T47D (cell line): ENCODE data around the gene NPEPL1.

ENCODE experiments used
- DNase-seq, 2 experiments: peaks; one replicate each; pipeline versions ENCODE4 v3.0.0 to v3.0.0-alpha.2; 2011 to 2012; ENCODE audit warnings: low read depth in 1 of 2, low spot score in 1 of 2
- JUND ChIP-seq: IDR thresholded peaks from 2 replicates; pipeline ENCODE4 v1.6.1; 2012; ENCODE audit warnings: low read depth
- in situ Hi-C: cut with HindIII; loops from 2 replicates; pipeline ENCODE4 v1.10.0; 2016; ENCODE audit warnings: low sequenced_read_pairs, low pct_unique_long_range_greater_than_20kb

The NPEPL1 gene

DNA sequence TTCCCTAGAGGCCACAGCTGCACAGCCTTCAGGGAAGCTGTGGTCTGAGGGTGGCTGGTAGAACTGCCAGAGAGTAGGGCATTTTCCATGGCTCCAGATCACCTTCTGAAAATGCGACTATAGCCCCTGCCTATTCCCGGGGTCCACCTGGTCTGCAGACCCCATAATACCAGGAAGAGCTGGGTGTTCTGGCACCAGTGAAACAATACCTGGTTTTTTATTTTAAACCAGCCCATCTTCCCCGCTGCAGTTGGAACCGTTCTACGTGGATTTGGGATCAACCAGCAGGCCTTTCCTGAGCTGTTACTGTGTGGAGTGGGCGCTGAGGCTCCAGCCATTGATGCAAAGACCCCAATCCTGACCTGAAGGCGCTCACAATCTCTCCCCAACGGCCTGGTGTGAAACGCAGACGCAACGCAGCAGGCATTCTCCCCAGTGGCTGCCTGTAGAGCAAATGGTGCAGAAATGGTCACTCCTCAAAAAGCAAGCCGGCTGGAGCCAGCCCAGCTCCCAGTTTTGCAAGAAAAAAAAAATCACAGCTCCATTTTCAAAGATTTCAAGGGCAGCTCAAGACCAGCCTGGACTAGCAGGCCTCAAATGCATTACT, 11.3 kb downstream of the NPEPL1 start:
- DNase-seq = no peak
- no peak for TF ChIP-seq JUND
- in situ Hi-C loops = no loop called here

DNA sequence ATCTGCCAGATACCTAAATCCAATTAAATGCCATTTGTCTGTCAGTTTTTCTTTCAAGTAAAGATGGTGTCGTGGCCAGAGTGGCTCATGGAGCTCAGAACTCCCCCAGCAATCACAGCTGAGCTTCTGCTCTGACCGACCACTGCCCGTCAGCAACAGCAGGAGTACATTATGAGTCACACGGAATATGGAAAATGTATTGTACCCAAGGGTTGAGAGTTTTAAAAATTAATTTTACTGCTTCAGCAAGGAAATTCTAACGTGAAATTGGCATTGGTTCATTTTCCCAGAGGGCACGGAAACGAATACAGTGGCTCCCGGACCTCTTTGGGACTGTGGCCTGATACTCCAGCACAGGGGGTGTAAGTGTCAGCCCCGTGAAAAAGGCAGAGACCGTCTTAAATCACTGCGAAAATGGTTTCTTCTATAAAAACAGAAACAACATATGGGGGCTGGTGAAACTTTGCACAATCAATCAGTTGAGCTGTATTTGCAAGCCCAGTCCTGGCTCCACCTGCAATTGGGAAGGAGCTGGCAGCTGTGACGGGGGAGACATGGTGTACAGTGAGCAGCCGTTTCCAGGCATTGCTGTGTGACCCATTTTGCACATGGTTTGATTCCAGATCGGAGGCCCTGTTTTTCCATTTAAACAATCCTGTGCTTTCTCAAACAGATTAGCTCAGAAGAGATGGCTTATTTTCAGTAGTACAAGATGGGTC, 12.8 kb downstream of the NPEPL1 start:
- DNase-seq = no peak
- no peak for TF ChIP-seq JUND
- in situ Hi-C loops = no loop called here

DNA sequence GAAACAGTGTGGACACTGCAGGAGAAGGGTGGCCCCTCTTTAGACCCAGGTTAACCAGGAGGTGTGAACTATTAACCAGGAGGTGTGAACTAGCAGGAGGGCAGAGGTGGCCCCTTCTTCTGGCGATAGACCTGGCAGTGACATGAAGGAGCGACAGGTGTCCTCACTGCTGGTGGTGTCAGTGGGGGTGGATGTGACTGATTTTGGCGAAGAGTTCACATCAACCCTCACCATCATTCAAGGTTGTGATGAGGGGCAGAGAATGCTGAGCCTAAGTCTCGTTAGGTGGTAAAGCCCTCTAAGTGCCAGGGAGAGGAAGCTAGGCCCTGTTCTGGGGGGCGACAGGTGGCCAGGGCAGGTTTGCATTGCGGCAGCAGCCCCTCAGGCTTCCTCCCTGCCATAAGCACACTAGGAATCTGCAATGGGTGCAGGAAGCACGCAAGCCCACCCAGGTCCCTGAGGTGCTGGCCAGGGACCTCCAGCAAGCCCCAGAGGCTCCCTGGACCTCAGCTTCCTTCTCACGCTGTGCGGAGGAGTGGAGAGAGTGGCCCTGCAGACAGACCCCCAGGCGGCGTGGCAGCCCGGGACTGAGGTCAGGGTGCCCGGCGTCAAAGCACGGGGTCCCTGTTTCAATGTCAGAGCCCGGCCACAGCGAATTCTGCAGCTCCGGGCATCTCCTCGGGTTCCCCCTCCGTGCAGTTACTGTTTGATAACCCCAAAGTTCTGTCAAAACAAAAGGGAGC, 13.7 kb downstream of the NPEPL1 start:
- DNase-seq = no peak
- in situ Hi-C loops = no loop called here
- TF ChIP-seq JUND = no peak

DNA sequence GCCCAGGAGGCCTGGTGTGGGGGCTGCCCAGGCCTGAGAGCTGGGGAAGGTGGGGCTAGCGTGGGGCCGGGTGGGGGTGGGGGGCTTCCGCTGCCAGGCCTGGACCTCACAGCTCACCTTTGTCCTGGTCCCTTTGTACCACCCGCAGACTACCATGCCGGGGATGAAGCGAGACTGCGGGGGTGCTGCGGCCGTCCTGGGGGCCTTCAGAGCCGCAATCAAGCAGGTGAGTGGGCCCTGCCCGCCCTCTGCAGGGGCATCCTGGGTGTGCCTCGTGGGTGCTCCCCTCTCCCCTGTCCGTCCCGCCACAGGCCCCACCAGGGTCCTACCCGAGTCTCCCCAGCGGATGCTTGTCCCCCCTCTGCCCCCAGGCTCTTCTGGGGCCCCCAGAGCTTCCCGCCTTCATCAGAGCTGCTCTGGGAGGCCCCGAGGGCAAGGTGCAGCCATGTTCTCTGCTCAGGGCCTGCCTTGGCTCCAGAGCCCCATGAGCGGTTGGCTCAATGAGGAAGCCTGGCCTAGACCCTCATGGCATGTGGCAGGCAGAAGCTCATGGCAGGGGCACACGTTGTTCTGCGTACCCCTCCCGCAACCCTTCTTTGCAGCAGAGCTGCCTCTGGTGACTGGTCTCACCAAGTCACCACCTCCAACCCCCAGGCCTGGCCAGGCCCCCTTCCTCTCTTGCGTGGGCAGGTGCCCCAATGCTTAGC, 14.5 kb downstream of the NPEPL1 start:
- no peak for DNase-seq
- TF ChIP-seq JUND = no peak
- in situ Hi-C loops = no loop called here

DNA sequence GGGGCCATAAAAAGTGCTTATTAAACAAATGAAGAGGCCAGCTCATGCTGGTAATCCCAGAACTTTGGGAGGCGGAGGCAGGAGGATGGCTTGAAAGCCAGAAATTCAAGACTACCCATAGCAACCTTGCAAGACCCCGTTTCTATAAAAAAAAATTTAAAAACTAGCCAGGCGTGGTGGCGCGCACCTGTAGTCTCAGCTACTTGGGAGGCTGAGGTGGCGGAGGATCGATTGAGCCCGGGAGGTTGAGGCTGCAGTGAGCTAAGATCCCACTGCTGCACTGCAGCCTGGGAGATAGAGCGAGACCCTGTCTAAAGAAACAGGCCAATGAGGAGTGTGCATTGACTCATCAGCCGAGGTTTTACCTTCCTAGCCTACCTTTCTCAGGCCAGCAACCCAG, 15.2 kb downstream of the NPEPL1 start:
- no peak for DNase-seq
- in situ Hi-C loops = no loop called here
- TF ChIP-seq JUND = no peak

DNA sequence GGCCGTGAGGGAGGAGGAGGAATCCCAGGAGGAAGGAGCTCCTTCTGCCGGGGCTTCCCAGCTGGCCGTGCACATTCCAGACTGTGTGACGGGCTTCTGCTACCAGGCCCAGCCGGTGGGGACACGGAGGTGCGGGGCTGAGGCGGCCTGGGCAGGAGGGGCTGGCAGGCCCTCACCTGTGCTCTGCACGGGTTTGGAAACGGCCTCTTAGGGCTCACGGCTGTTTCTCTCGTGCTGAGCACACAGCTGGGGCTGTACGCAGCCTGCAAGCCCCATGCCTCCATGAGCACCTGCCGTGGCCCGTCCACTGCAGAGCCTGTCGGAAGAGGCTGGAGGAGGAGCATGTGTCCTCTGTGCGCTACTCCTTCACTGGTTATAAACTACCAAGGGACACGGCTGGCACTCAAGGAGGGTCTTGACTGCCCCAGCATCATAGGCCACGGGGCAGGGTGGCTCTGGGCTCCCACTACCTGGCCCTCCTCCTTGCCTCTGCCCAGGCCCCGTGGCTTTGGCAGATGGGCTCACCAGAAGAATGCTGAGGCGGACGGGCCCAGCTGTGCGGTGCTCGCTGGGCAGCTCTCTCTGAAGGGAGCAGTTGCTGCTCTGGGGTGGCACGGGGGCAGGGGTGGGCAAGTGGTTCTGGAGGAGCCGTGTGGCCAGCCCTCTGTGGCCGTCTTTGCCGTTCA, 15.8 kb downstream of the NPEPL1 start:
- DNase-seq = no peak
- in situ Hi-C loops = no loop called here
- TF ChIP-seq JUND = no peak

DNA sequence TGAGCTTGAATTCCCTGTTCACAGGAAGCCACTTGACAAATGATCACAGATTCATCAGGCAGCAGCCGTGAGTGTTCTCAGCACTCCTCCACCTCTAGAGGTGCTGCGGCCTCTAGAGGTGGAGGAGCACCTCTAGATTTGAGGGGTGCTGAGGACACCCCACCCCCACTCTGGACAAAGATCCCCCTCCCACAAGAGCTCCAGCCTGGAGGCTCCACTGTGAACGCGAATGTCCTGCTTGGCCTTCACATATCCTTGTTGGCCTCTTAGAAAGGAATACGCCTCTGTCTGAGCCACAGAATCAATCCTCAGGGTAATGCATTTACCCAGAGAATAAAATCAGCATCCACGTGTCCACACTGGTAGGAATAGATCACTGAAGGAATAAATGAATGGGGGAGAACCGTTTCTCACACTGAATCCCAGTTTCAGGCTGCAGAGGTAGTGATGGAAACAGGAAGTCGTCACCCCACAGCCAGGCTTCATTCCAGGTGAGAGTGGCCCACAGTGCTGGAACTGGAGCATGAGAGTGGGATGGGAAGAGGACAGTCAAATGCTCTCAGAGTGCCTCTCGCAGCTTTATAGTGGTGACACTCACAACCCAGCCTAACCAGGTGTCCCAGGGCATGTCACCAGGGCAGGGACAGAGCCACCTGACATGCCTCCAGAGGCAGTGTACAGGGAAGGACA, 16.6 kb downstream of the NPEPL1 start:
- no peak for DNase-seq
- in situ Hi-C loops = no loop called here
- TF ChIP-seq JUND = no peak

DNA sequence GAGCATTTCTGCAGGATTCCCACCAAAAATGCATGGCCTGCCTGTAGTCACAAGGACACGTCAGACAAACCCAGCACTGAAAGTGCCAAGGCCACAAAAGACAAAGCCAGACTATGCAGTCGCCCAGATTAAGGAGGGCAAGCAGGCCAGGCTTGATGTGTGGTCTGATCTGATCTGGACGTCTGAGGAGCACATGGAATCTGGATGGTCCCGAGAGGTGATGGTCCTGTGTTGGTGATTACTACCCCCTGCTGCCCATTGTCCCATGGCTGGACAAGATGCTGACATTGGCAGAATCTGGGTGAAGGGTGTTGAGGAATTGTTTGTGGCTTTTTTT, 17.1 kb downstream of the NPEPL1 start:
- no peak for TF ChIP-seq JUND
- in situ Hi-C loops = no loop called here
- DNase-seq = no peak

DNA sequence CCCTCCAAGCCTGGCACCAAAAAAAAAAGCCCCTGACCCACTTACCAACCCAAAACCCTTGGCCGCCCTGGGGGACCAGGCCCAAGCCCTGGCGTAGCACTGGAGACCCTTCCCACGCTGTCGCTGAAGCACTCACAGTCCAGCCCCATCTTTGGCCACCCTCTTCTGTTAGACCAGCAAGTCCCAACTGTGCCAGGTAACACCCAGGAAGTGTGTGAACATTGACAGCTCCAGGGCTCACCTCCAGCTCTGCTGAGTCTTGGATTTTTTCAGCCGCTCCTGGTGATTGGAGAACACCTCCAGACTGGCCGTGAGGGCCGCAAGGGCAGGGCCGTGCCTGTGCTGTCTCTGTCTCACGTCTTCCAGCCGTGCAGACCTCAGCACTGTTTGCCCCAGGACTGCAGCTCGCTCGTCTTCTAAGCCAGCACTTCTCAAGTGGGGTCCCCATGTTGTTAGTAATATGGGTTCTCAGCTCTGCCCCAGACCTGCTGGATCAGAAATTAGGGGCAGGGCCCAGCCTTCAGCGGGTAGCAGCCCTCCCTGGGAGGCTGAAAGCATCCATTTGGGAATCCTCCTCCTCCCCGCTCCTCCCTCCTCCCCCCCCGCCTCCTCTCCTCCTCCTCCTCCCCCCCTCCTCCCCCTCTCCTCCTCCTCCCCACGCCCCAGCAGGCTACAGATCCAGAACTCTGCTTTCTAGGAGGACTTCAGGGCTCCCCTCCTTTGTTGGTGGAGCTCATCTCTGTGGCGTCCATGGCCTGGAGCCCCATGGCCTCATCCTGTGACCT, 18.1 kb downstream of the NPEPL1 start:
- no peak for TF ChIP-seq JUND
- in situ Hi-C loops = no loop called here
- no peak for DNase-seq

DNA sequence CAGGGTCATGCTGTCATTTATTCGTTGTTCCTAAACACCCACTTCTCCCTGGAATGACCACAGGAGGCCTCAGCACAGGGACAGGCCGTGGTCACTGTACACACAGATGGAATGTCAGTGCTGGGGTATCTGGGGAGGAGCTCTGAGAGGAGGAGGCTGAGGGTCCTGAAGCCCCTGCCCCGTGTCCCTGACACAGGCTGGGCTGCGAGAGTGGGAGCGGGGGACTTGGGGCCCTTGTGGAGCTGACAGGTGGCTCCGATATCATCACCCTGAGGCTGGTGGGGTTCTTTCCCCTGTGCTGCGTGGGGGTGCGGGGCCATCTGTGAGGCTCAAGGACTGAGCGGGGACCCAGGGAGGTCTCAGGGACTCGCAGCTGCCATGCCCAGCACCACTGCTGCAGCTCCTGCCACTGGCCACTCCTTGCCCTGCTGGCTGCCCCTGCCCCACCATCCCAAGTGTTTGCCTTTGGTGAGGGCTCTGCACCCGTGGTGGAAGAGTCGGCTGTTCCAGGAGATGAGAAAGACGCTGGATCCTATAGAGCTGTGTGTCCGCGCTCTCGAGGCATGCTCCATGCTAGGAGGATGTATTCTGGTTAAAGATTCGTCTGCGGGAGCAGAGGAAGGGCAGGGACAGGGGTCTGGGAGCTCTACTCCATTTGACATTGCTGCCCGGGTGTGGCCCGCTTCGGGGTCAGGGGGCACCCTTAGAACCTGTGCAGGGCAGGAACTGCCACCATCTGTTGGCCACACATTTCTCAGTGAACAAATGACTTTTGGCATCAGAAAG, 18.9 kb downstream of the NPEPL1 start:
- no peak for DNase-seq
- in situ Hi-C loops = no loop called here
- TF ChIP-seq JUND = no peak
